Measurements from ENCODE around the gene METTL5.

- TF ChIP-seq, protein P1, sequence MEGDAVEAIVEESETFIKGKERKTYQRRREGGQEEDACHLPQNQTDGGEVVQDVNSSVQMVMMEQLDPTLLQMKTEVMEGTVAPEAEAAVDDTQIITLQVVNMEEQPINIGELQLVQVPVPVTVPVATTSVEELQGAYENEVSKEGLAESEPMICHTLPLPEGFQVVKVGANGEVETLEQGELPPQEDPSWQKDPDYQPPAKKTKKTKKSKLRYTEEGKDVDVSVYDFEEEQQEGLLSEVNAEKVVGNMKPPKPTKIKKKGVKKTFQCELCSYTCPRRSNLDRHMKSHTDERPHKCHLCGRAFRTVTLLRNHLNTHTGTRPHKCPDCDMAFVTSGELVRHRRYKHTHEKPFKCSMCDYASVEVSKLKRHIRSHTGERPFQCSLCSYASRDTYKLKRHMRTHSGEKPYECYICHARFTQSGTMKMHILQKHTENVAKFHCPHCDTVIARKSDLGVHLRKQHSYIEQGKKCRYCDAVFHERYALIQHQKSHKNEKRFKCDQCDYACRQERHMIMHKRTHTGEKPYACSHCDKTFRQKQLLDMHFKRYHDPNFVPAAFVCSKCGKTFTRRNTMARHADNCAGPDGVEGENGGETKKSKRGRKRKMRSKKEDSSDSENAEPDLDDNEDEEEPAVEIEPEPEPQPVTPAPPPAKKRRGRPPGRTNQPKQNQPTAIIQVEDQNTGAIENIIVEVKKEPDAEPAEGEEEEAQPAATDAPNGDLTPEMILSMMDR (IDR thresholded peaks at IDR 0.05): no peak
- TF ChIP-seq POLR2A (IDR thresholded peaks at IDR 0.05): no peak
Observed at GRCh38 chr2:169797601-169798000, 27.1 kb downstream of the METTL5 start.
